Erythroblast (primary cell): ENCODE data around the gene LZTS2.

Experiments
- GATA1 ChIP-seq: IDR thresholded peaks from 2 replicates; pipeline ENCODE4 v1.6.1; 2011; ENCODE audit warnings: low read depth, mild to moderate bottlenecking, control low read depth, low read length, moderate library complexity
- POLR2A ChIP-seq: IDR thresholded peaks from 2 replicates; pipeline ENCODE4 v1.6.1; 2011; ENCODE audit warnings: mild to moderate bottlenecking, low read length

GRCh38 chr10:101054876-101055275 lies 55.3 kb downstream of the LZTS2 start:
- TF ChIP-seq POLR2A: peak; percentile 31
- TF ChIP-seq GATA1: no peak
